Panc1 (cell line): ENCODE measurements around the gene CCDC112. TPM values are rescaled to one million over a fixed set of nuclear protein-coding genes. Genes with fewer than 3 reads are reported as not detected.

Source experiments
- ATAC-seq: fragments of 200-7000 bp; cut with Tn5 transposase; 2 replicates; pipeline ENCODE4 v1.9.1; 2020; ENCODE audit warnings: mild to moderate bottlenecking, moderate library complexity
- BruUV-seq: library from RNA; stranded (reverse); fragments of 400-500 nt; replicated peaks from 2 replicates; lab custom pipeline; 2021; lab: Mats Ljungman, UMichigan
- CTCF ChIA-PET: fragments of 300-600 bp; sonication (Branson Sonifier 250); formaldehyde crosslinking; loops from one replicate; lab custom pipeline; 2022; ENCODE audit warnings: antibody characterized with exemption; lab: Charles Lee
- POLR2A ChIA-PET: fragments of 300-600 bp; sonication (Branson Sonifier 250); formaldehyde crosslinking; loops from one replicate; lab custom pipeline; 2022; ENCODE audit warnings: antibody characterized with exemption; lab: Charles Lee
- DNase-seq: peaks from one replicate; pipeline ENCODE4 v3.0.0-alpha.2; 2010; ENCODE audit warnings: low read depth, low spot score
- H3K27ac ChIP-seq: 2 replicates; pipeline ENCODE4 v1.5.1; 2011; ENCODE audit warnings: mild to moderate bottlenecking, low read length, inconsistent platforms
- H3K27me3 ChIP-seq: fragments of 200-500 bp; sonication (Bioruptor generic); 2 replicates; pipeline ENCODE4 v1.6.0; 2014; ENCODE audit warnings: low read length, inconsistent platforms; ENCODE audit not compliant: control insufficient read depth, insufficient read depth
- H3K36me3 ChIP-seq: fragments of 200-500 bp; sonication (Bioruptor generic); 2 replicates; pipeline ENCODE4 v1.5.1; 2014; ENCODE audit warnings: inconsistent platforms, mild to moderate bottlenecking, low read length, moderate library complexity; ENCODE audit not compliant: control insufficient read depth, insufficient read depth
- H3K4me1 ChIP-seq: 2 replicates; pipeline ENCODE4 v1.5.1; 2011; ENCODE audit warnings: inconsistent platforms, mild to moderate bottlenecking, low read length, moderate library complexity; ENCODE audit not compliant: control insufficient read depth, insufficient read depth
- H3K4me3 ChIP-seq, 2 experiments: 2 replicates each; pipeline ENCODE4 v1.5.1; 2011 to 2012; ENCODE audit warnings: low read depth in 2 of 2, low read length in 2 of 2, mild to moderate bottlenecking in 2 of 2, inconsistent platforms in 1 of 2, moderate library complexity in 1 of 2
- H3K9me3 ChIP-seq: fragments of 200-500 bp; sonication (Bioruptor generic); 2 replicates; pipeline ENCODE4 v1.5.1; 2014; ENCODE audit warnings: low read depth, mild to moderate bottlenecking, inconsistent platforms, low read length, moderate library complexity; ENCODE audit not compliant: control insufficient read depth, insufficient read depth
- POLR2AphosphoS5 ChIP-seq: IDR thresholded peaks from 2 replicates; pipeline ENCODE4 v1.6.1; 2012; ENCODE audit warnings: mild to moderate bottlenecking, low read depth, low read length, moderate library complexity
- REST ChIP-seq, 2 experiments: IDR thresholded peaks; 2 replicates each; pipeline ENCODE4 v1.6.1; 2011 to 2012; ENCODE audit warnings: low read depth in 2 of 2, control low read depth in 1 of 2, low read length in 1 of 2, mild to moderate bottlenecking in 1 of 2, moderate library complexity in 1 of 2; ENCODE audit not compliant: insufficient read depth in 1 of 2
- SIN3A ChIP-seq: IDR thresholded peaks from 2 replicates; pipeline ENCODE4 v1.6.1; 2012; ENCODE audit warnings: low read depth, mild to moderate bottlenecking, low read length, moderate library complexity, borderline replicate concordance; ENCODE audit not compliant: insufficient read depth
- TCF7L2 ChIP-seq: IDR thresholded peaks from 2 replicates; pipeline ENCODE4 v1.6.1; 2011; ENCODE audit warnings: mild to moderate bottlenecking, low read depth, low read length, inconsistent platforms
- in situ Hi-C: cut with HindIII; loops from 2 replicates; pipeline ENCODE4 v1.10.0; 2016; ENCODE audit warnings: low sequenced_read_pairs, low pct_unique_long_range_greater_than_20kb
- intact Hi-C: fragments of 100-400 bp; cut with micrococcal nuclease; formaldehyde crosslinking; loops from one replicate; pipeline ENCODE4 v1.10.0; 2022; ENCODE audit not compliant: unreplicated experiment
- total RNA-seq: library from RNA; stranded (reverse); gene quantifications from one replicate; pipeline ENCODE4 v1.2.1, GENCODE V29; 2021; ENCODE audit not compliant: unreplicated experiment
- TF ChIP-seq, protein P1 (sequence below): fragments of 450-650 bp; IDR thresholded peaks from 2 replicates; pipeline ENCODE4 v1.5.1; 2017; ENCODE audit warnings: mild to moderate bottlenecking

The CCDC112 gene
- total RNA-seq, 1 experiment from 2014 or later, result 5.6 TPM

DNA sequence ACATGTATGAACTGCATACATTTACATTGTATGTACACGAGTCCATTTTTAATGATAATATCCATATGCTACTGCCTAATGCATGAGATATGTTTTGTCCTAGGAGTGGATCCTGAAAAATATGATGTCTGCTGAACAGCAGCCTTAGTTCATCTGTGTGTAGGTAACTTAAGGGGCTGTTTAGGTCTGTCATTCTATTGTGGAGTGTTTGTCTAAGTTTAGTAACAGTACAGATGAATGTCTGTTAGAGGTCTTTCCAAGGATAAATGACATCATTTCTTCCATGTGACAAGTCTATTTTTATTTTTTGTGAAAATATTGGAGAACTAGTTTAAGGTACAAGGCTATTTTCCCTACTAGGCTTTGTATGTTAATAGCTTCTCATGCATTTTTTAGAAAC lies 22.6 kb upstream of the CCDC112 start:
- DNase-seq, result no peak
- in situ Hi-C loops, result no loop called here
- Histone ChIP-seq H3K4me3 (no peak overlapping the region), H3K9me3 (no peaks in the 10 kb centered on the region), H3K36me3 (no peaks in the 10 kb centered on the region), H3K4me1 (no peaks in the 10 kb centered on the region), H3K27ac (no peak overlapping the region), H3K27me3 (peaks cover 4% of the 10 kb centered on the region; the same call in 1 of the 2 replicates)
- TF ChIP-seq REST (IDR thresholded peaks at IDR 0.05; ENCODE audit: insufficient read depth in 1 of 2, low read depth in 2 of 2, low read length in 1 of 2) (no peak), POLR2AphosphoS5 (no peak), TCF7L2 (no peak), SIN3A (no peak)
- TF ChIP-seq, protein P1, sequence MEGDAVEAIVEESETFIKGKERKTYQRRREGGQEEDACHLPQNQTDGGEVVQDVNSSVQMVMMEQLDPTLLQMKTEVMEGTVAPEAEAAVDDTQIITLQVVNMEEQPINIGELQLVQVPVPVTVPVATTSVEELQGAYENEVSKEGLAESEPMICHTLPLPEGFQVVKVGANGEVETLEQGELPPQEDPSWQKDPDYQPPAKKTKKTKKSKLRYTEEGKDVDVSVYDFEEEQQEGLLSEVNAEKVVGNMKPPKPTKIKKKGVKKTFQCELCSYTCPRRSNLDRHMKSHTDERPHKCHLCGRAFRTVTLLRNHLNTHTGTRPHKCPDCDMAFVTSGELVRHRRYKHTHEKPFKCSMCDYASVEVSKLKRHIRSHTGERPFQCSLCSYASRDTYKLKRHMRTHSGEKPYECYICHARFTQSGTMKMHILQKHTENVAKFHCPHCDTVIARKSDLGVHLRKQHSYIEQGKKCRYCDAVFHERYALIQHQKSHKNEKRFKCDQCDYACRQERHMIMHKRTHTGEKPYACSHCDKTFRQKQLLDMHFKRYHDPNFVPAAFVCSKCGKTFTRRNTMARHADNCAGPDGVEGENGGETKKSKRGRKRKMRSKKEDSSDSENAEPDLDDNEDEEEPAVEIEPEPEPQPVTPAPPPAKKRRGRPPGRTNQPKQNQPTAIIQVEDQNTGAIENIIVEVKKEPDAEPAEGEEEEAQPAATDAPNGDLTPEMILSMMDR, result no peak
- ChIA-PET CTCF (no interaction called here), POLR2A (no interaction called here)
- intact Hi-C loops, result no loop called here
- ATAC-seq, result no peak
- BruUV-seq, result no TSS peak

DNA sequence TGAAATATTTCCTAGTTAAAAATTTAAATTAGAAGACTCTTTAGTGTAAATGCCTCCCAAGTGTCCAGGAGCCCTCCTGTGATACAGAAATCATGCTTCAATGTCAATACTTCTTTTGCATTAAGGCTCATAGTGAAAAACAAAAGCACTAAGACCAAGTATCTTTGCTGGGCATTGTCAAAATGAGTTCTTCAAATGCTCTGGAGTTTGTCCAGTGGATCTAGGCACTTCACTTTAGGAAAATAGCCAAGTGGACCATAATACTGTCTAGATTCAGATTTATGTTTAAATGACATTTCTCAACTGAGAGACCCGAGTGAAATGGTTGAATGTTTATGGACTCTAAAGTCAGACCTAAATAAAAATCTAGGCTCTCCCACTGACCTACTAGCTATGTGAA lies 21.3 kb upstream of the CCDC112 start:
- intact Hi-C loops, result no loop called here
- POLR2A ChIA-PET, result no interaction called here

More for the DNA sequence above, 21.3 kb upstream of the CCDC112 start:
- TF ChIP-seq REST (IDR thresholded peaks at IDR 0.05; ENCODE audit: insufficient read depth in 1 of 2, low read depth in 2 of 2, low read length in 1 of 2) (no peak), SIN3A (no peak), TCF7L2 (no peak), POLR2AphosphoS5 (no peak)
- TF ChIP-seq, protein P1, result no peak
- ATAC-seq (no peak), DNase-seq (no peak)
- in situ Hi-C loops, result no loop called here
- Histone ChIP-seq H3K4me3 (no peak overlapping the region), H3K36me3 (no peaks in the 10 kb centered on the region), H3K27me3 (peaks cover 4% of the 10 kb centered on the region; the same call in 1 of the 2 replicates), H3K9me3 (no peaks in the 10 kb centered on the region), H3K4me1 (no peaks in the 10 kb centered on the region), H3K27ac (no peak overlapping the region)
- CTCF ChIA-PET, result no interaction called here
- BruUV-seq, result no TSS peak
